Activated naive CD8-positive, alpha-beta T cell treated with anti-CD3 and anti-CD28 coated beads, Interleukin-2, amount 10 ng/mL, durations not matched to agents 7 days and 5 days (primary cell): Measurements from ENCODE around the gene MCAT. TPM values are rescaled to one million over a fixed set of nuclear protein-coding genes. Genes with fewer than 3 reads are reported as not detected.

Source experiments
- ATAC-seq: fragments of 150-1000 bp; cut with Tn5 transposase; one replicate; pipeline ENCODE4 v1.10.0; 2021; ENCODE audit warnings: low read depth, moderate library complexity
- POLR2A ChIA-PET: fragments of 350-600 bp; sonication (Branson Sonifier 250); formaldehyde crosslinking; loops from one replicate; lab custom pipeline; 2021; ENCODE audit warnings: antibody characterized with exemption; lab: Charles Lee
- DNase-seq: peaks from one replicate; pipeline ENCODE4 v3.0.0; 2021
- H3K27ac Mint-ChIP-seq: one replicate; pipeline ENCODE4 v1.8.0; 2022; ENCODE audit warnings: mild to moderate bottlenecking, mixed read lengths
- H3K27me3 Mint-ChIP-seq: one replicate; pipeline ENCODE4 v1.8.0; 2022; ENCODE audit warnings: mild to moderate bottlenecking, moderate library complexity, mixed read lengths
- H3K36me3 Mint-ChIP-seq: one replicate; pipeline ENCODE4 v1.8.0; 2021; ENCODE audit warnings: mild to moderate bottlenecking, mixed read lengths
- H3K4me1 Mint-ChIP-seq: one replicate; pipeline ENCODE4 v1.8.0; 2021; ENCODE audit warnings: mixed read lengths
- H3K4me3 Mint-ChIP-seq: one replicate; pipeline ENCODE4 v1.8.0; 2022; ENCODE audit warnings: mild to moderate bottlenecking, moderate library complexity, mixed read lengths
- H3K9me3 Mint-ChIP-seq: one replicate; pipeline ENCODE4 v1.8.0; 2021; ENCODE audit warnings: mixed read lengths
- total RNA-seq, 2 experiments: library from RNA; stranded (reverse); gene quantifications; one replicate each; pipeline ENCODE4 v1.2.3, GENCODE V29; 2021

MCAT gene
- total RNA-seq, 2 experiments from 2014 or later, result 8.1 to 9.5 TPM

- ATAC-seq, result no peak
- Mint-ChIP-seq H3K36me3 (peaks cover 2% of the 10 kb centered on the region), H3K27me3 (no peaks in the 10 kb centered on the region), H3K27ac (no peak overlapping the region), H3K9me3 (peaks cover 4% of the 10 kb centered on the region), H3K4me3 (no peak overlapping the region), H3K4me1 (no peaks in the 10 kb centered on the region)
- POLR2A ChIA-PET, result interaction anchor here (0.8 kb wide), 1 partner anchor 244 kb away, joined by 3 read pairs; no protein-coding TSS in a partner anchor
- DNase-seq, result no peak
These were observed 44.8 kb downstream of the MCAT start for GRCh38 chr22:43098356-43098755.

GRCh38 chr22:43096420-43096819 lies 46.8 kb downstream of the MCAT start:
- POLR2A ChIA-PET, result interaction anchor here (0.6 kb wide), 1 partner anchor 51 kb away, joined by 3 read pairs; no protein-coding TSS in a partner anchor

DNA sequence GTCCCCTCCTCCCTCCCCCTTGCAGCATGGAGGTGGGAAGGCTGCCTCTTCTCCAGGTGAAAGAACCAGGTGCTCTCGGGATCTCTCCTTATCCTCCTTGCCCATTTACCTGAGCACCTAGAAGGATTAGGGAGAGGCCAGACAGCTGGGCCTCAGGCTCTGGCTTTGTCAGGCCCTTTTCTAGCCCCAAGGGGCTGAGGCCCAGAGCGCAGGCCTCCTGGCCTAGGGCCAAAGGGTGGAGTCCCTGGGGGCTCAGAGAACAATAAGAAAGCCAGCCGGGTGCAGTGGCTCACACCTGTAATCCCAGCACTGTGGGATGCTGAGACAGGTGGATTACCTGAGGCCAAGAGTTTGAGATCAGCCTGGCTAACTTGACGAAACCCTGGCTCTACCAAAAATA lies 48.6 kb downstream of the MCAT start:
- H3K4me3 Mint-ChIP-seq, result no peak overlapping the region
- H3K4me1 Mint-ChIP-seq, result peaks cover 5% of the 10 kb centered on the region
- H3K27me3 Mint-ChIP-seq, result peaks cover 2% of the 10 kb centered on the region
- no peak overlapping the region for H3K27ac Mint-ChIP-seq
- H3K9me3 Mint-ChIP-seq, result peaks cover 4% of the 10 kb centered on the region
- peaks cover 2% of the 10 kb centered on the region for H3K36me3 Mint-ChIP-seq
- DNase-seq (no peak), ATAC-seq (no peak)
- POLR2A ChIA-PET, result no interaction called here

More at GRCh38 chr22:43096420-43096819, 46.8 kb downstream of the MCAT start:
- Mint-ChIP-seq H3K36me3 (peaks cover 2% of the 10 kb centered on the region), H3K4me3 (no peak overlapping the region), H3K9me3 (peaks cover 4% of the 10 kb centered on the region), H3K27ac (no peak overlapping the region), H3K27me3 (peaks cover 2% of the 10 kb centered on the region), H3K4me1 (peaks cover 3% of the 10 kb centered on the region)
- DNase-seq (no peak), ATAC-seq (no peak)

- no peak overlapping the region for H3K27ac Mint-ChIP-seq
- peaks cover 2% of the 10 kb centered on the region for H3K36me3 Mint-ChIP-seq
- peaks cover 4% of the 10 kb centered on the region for H3K9me3 Mint-ChIP-seq
- H3K27me3 Mint-ChIP-seq, result peaks cover 2% of the 10 kb centered on the region
- DNase-seq (no peak), ATAC-seq (no peak)
- POLR2A ChIA-PET, result no interaction called here
- H3K4me3 Mint-ChIP-seq, result no peak overlapping the region
- peaks cover 5% of the 10 kb centered on the region for H3K4me1 Mint-ChIP-seq
These were observed 49.1 kb downstream of the MCAT start for GRCh38 chr22:43094085-43094484.

DNA sequence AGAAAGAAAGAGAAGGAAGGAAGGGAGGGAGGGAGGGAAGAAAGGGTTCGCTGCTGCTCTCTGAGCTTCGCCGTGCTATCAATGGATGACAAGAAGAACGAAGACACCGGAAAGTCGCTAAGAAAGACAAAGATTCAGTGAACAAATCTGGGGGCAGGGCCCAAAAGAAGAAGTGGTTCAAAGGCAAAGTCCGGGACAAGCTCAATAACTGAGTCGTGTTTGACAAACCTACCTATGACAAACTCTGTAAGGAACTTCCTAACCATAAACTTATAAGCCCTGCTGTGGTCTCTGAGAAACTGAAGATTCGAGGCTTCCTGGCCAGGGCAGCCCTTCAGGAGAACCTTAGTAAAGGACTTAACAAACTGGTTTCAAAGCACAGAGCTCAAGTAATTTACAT lies 51.1 kb downstream of the MCAT start:
- DNase-seq (no peak), ATAC-seq (no peak)
- Mint-ChIP-seq H3K4me1 (peaks cover 8% of the 10 kb centered on the region), H3K27ac (no peak overlapping the region), H3K4me3 (no peak overlapping the region), H3K9me3 (peaks cover 4% of the 10 kb centered on the region), H3K27me3 (peaks cover 2% of the 10 kb centered on the region), H3K36me3 (peaks cover 2% of the 10 kb centered on the region)
- POLR2A ChIA-PET, result interaction anchor here (1.9 kb wide), 1 partner anchor 477 kb away, joined by 4 read pairs; the partner anchor contains the start of gene POLDIP3

DNA sequence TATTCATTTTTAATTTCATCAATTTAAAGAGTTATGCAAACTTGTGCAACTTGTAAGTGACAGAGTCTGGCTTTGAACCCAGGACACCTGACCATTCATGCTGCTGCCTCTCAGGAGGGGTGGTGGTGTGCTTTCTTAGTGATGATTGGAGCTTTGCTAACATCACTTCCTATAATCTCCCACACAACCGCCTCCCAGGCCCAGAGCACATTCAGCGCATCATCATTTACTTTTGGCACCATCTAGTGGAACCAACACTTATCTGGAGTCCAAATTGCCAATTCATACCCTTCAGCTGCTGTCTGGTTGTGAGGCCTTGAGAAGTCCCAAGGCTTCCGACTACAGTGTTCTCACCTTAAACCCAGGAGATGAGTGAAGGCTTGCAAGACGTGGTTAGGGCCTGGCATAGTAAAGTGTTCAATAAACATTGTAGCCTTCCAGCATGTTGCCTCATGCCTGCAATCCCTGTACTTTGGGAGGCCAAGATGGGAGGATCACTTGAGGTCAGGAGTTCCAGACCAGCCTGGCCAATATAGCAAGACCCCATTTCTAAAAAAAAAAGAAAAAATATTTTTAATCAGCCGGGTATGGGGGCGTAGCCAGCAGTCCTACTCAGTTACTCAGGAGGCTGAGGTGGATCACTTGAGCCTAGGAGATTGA lies 52.9 kb downstream of the MCAT start:
- ATAC-seq (peak; percentile 31), DNase-seq (peak; percentile 42)
- Mint-ChIP-seq H3K4me1 (peaks cover 18% of the 10 kb centered on the region), H3K4me3 (peak overlapping the region; percentile 69), H3K9me3 (no peaks in the 10 kb centered on the region), H3K27me3 (peaks cover 2% of the 10 kb centered on the region), H3K27ac (no peak overlapping the region), H3K36me3 (peaks cover 5% of the 10 kb centered on the region)
- POLR2A ChIA-PET, result interaction anchor here (0.6 to 1.9 kb wide), 2 partner anchors 475 to 476 kb away, joined by 3 to 4 read pairs; partner anchors contain the start of gene POLDIP3

GRCh38 chr22:43088984-43089717 lies 54.0 kb downstream of the MCAT start, which contains the start of gene TTLL1:
TTLL1 (minus strand) TSS chr22:43089391; CDS start chr22:43075586, 13,805 bp downstream.
- ATAC-seq (peak; percentile 96), DNase-seq (peak; percentile 94)
- Mint-ChIP-seq H3K36me3 (peaks cover 6% of the 10 kb centered on the region), H3K27me3 (peaks cover 2% of the 10 kb centered on the region), H3K4me1 (peaks cover 19% of the 10 kb centered on the region), H3K27ac (peak within 1 kb of the TSS; percentile 87), H3K4me3 (peak within 1 kb of the TSS; percentile 88), H3K9me3 (no peaks in the 10 kb centered on the region)
- POLR2A ChIA-PET, result no interaction called here

DNA sequence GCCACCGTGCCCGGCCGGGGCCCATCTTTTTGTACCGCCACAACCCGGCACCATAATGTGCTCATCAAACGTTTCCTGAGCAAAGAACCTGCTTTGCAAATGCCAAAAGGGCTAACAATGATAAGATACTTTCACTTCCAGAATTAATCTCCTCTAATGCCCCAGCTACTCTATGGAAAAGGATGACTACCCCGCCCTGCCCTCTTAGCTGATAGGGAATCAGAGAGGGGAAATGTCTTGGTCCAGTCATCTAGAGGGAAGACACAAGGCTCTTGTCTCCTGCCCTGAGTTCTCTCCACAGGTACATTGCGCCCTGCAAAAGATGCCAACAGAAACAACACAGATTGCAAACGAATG lies 54.6 kb downstream of the MCAT start:
- peak overlapping the region; percentile 88 for H3K4me3 Mint-ChIP-seq
- H3K9me3 Mint-ChIP-seq, result no peaks in the 10 kb centered on the region
- DNase-seq (no peak), ATAC-seq (no peak)
- peak overlapping the region; percentile 87 for H3K27ac Mint-ChIP-seq
- peaks cover 19% of the 10 kb centered on the region for H3K4me1 Mint-ChIP-seq
- H3K27me3 Mint-ChIP-seq, result peaks cover 2% of the 10 kb centered on the region
- peaks cover 6% of the 10 kb centered on the region for H3K36me3 Mint-ChIP-seq
- POLR2A ChIA-PET, result interaction anchor here (0.7 kb wide), 1 partner anchor 221 kb away, joined by 4 read pairs; no protein-coding TSS in a partner anchor

- H3K27me3 Mint-ChIP-seq, result no peaks in the 10 kb centered on the region
- H3K4me1 Mint-ChIP-seq, result peaks cover 16% of the 10 kb centered on the region
- DNase-seq (no peak), ATAC-seq (no peak)
- H3K9me3 Mint-ChIP-seq, result no peaks in the 10 kb centered on the region
- peak overlapping the region; percentile 51 for H3K27ac Mint-ChIP-seq
- no peak overlapping the region for H3K4me3 Mint-ChIP-seq
- POLR2A ChIA-PET, result interaction anchor here (1.3 kb wide), 1 partner anchor 471 kb away, joined by 4 read pairs; the partner anchor contains the start of gene POLDIP3
- peaks cover 6% of the 10 kb centered on the region for H3K36me3 Mint-ChIP-seq
These were observed 57.3 kb downstream of the MCAT start for GRCh38 chr22:43085658-43086606.

Other genes starting within 250 kb of the MCAT start
- 10 to 100 TPM; 33.6 to 35.8 TPM for gene PACSIN2, start 128.2 kb downstream of the MCAT start, total RNA-seq
- gene TTLL1, start 54.0 kb downstream of the MCAT start, total RNA-seq, result 10 to 100 TPM in 1 of 2 experiments, 1 to 10 TPM in 1; 9.1 to 10.7 TPM
- 1 to 10 TPM in 1 of 2 experiments, under 1 TPM in 1; 0.64 to 1.8 TPM for gene BIK, start 32.6 kb downstream of the MCAT start, total RNA-seq
- gene TSPO, start 8.2 kb upstream of the MCAT start, total RNA-seq, result 100 to 1,000 TPM; 107 to 116 TPM
- 10 to 100 TPM; 30.4 to 30.6 TPM for gene TTLL12, start 43.7 kb upstream of the MCAT start, total RNA-seq
- gene SCUBE1, start 200.0 kb upstream of the MCAT start, total RNA-seq, result under 1 TPM; 0.03 to 0.20 TPM